Measurements from ENCODE around the gene CLIP2. TPM values are rescaled to one million over a fixed set of nuclear protein-coding genes. Genes with fewer than 3 reads are reported as not detected.

Gene CLIP2
- total RNA-seq, 2 donors from 2014 or later, result 50.7 to 52.9 TPM

DNA sequence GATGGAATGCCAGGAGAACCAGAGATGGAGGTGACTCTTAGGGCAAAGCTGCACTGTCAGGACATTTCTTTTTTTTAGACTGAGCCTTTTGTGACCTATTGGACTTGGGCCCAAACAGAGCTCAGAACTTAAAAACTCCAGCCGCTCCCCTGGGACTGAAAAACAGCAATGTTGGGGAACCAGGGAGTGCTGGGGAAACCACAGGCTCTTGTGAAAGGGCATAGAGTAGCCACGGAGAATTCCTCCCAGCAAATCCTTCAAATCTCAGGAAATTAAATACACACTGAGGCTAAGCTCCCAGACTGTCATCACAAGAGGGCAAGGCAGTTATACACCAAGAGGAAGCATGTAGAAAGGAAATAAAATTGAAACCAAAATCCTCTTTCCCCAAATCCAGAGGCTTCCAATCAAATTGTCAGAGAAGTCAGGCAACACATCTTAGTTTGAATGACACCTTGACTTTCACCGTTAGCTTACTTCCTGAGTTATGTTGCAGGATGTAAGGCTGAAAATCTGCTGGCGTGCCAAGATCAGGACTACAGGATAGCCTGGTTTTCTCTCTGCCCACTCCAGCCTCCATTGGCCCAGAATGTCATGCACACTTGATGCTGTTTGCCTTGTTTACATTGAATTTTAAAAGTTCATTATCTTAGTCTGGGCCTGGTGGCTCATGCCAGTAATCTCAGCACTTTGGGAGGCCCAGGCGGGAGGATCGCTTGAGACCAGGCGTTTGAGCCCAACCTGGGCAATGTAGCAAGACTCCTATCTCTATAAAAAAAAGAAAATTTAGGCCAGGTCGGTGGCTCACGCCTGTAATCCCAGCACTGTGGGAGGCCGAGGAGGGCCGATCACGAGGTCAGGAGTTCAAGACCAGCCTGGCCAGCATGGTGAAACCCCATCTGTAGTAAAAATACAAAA lies 32.5 kb upstream of the CLIP2 start:
- Histone ChIP-seq H3K36me3 (no peaks in the 10 kb centered on the region), H3K9me3 (no peaks in the 10 kb centered on the region), H3K27me3 (replicated peaks; ENCODE audit: insufficient read depth) (no peaks in the 10 kb centered on the region), H3K4me3 (peak overlapping the region; percentile 6), H3K27ac (peak overlapping the region; percentile 43 to 91), H3K4me1 (ENCODE audit: control insufficient read depth in 1 of 2, low read depth in 2 of 2) (peaks cover 25 to 36% of the 10 kb centered on the region in 2 donors)
- ATAC-seq (ENCODE audit: insufficient number of reproducible peaks, low FRiP score, low read depth) (peak; percentile 34), DNase-seq (ENCODE audit: low spot score) (no peak)
- TF ChIP-seq, protein P1, sequence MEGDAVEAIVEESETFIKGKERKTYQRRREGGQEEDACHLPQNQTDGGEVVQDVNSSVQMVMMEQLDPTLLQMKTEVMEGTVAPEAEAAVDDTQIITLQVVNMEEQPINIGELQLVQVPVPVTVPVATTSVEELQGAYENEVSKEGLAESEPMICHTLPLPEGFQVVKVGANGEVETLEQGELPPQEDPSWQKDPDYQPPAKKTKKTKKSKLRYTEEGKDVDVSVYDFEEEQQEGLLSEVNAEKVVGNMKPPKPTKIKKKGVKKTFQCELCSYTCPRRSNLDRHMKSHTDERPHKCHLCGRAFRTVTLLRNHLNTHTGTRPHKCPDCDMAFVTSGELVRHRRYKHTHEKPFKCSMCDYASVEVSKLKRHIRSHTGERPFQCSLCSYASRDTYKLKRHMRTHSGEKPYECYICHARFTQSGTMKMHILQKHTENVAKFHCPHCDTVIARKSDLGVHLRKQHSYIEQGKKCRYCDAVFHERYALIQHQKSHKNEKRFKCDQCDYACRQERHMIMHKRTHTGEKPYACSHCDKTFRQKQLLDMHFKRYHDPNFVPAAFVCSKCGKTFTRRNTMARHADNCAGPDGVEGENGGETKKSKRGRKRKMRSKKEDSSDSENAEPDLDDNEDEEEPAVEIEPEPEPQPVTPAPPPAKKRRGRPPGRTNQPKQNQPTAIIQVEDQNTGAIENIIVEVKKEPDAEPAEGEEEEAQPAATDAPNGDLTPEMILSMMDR (IDR thresholded peaks at IDR 0.05), result no peak

DNA sequence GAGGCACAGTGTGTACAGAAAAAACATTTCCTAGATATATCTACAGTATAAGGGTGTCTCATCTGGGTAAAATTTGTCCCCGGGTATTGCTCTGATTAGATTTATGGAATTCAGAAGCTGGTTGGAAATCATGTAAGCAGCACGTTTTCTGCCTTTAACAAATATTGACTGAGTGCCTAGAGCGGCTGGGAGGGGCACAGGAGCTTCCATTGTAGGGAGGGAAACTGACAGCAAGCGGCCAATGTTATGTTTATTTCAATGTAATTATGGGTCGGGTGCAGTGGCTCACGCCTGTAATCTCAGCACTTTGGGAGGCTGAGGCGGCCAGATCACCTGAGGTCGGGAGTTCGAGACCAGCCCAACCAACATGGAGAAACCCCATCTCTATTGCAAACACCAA lies 30.6 kb upstream of the CLIP2 start:
- peaks cover 20 to 27% of the 10 kb centered on the region in 2 donors for H3K4me1 ChIP-seq (ENCODE audit: control insufficient read depth in 1 of 2, low read depth in 2 of 2)
- H3K4me3 ChIP-seq, result no peak overlapping the region
- TF ChIP-seq, protein P1 (IDR thresholded peaks at IDR 0.05), result no peak
- DNase-seq (ENCODE audit: low spot score) (no peak), ATAC-seq (ENCODE audit: insufficient number of reproducible peaks, low FRiP score, low read depth) (no peak)
- H3K36me3 ChIP-seq, result no peaks in the 10 kb centered on the region
- H3K27me3 ChIP-seq (replicated peaks; ENCODE audit: insufficient read depth), result no peaks in the 10 kb centered on the region
- H3K27ac ChIP-seq, result no peak overlapping the region
- H3K9me3 ChIP-seq, result no peaks in the 10 kb centered on the region

DNA sequence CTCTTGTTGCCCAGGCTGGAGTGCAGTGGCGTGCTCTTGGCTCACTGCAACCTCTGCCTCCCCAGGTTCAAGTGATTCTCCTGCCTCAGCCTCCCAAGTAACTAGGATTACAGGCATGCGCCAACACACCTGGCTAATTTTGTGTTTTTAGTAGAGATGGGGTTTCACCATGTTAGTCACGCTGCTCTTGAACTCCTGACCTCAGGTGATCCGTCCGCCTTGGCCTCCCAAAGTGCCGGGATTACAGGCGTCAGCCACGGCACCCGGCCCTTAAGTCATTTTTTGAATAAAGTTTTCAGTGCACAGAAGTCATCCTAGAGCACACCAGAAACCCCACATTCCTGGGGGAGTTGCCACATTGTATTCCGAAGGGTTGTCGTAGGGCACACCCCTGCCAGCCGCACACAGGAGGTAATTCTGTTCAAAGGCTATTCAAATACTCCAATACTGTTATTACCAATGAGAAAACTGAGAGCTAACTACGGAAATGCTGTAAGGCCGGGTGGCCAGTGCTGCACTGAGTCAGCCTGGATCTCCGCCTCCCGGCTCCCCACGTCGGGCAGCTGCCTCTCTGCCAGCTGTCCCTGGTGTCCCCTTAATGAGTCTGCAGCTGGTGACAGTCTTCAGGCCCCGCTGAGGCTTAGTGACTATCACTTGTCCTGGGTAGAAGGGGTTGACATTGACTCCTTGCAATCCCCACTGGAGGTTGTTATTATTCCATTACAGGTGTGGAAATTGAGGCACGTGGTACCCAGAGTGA lies 26.4 kb upstream of the CLIP2 start:
- ATAC-seq (ENCODE audit: insufficient number of reproducible peaks, low FRiP score, low read depth) (no peak), DNase-seq (ENCODE audit: low spot score) (no peak)
- no peak overlapping the region for H3K4me3 ChIP-seq
- H3K36me3 ChIP-seq, result no peaks in the 10 kb centered on the region
- no peaks in the 10 kb centered on the region for H3K4me1 ChIP-seq (ENCODE audit: control insufficient read depth in 1 of 2, low read depth in 2 of 2)
- H3K27ac ChIP-seq, result no peak overlapping the region
- H3K27me3 ChIP-seq (replicated peaks; ENCODE audit: insufficient read depth), result no peaks in the 10 kb centered on the region
- TF ChIP-seq, protein P1 (IDR thresholded peaks at IDR 0.05), result no peak
- H3K9me3 ChIP-seq, result no peaks in the 10 kb centered on the region

DNA sequence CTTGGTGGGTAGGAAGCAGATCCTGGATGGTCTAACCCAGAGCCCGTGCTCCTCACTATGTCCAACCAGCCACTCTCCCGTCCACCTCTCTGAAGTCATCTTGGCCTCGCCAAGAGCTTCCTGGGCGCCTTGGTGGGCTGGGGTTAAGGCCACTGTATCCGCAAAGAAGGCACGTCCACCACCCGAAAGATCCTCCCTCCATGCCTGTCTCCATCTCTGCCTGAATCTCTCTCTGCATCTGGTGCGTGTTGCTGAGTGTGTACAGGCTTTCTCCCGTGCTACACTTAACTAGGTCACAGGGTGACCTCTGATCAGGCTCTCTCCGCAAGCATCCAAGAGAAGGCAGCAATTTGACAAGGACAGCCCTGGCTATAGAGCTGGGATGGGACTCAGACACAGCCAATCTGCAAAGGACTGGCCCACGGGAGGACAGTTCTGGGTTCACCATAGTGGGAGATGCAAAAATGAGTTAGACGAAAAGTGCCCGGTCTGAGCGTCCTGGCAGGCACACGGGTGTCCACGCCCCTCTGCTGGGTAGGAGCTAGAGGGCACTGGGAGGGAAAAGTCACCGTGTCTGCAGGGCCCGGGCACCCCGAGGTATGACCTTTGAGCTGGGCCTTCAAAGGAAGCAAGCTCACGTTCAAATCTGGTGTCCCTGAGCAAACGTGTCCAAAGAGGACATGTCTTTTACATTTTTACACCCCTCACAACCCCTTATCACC lies 25.6 kb upstream of the CLIP2 start:
- H3K36me3 ChIP-seq, result no peaks in the 10 kb centered on the region
- no peak for DNase-seq (ENCODE audit: low spot score)
- no peak overlapping the region for H3K4me3 ChIP-seq
- H3K4me1 ChIP-seq (ENCODE audit: control insufficient read depth in 1 of 2, low read depth in 2 of 2), result no peaks in the 10 kb centered on the region
- no peaks in the 10 kb centered on the region for H3K9me3 ChIP-seq
- ATAC-seq (ENCODE audit: insufficient number of reproducible peaks, low FRiP score, low read depth), result no peak
- H3K27me3 ChIP-seq (replicated peaks; ENCODE audit: insufficient read depth), result no peaks in the 10 kb centered on the region
- no peak overlapping the region for H3K27ac ChIP-seq
- TF ChIP-seq, protein P1 (IDR thresholded peaks at IDR 0.05), result no peak

Data from thoracic aorta (tissue), 2 donors.